CD4-positive, alpha-beta T cell treated with Interleukin-1 beta for 1 hour (primary cell): ENCODE measurements around the gene NANOS2.
A peak's percentile ranks its signal among the peaks of the same experiment; 100 is the strongest.
"Not testable (repeated sequence)": the region's sequence is repeated elsewhere in the genome, so short reads cannot be mapped to it uniquely, and the experiment has no call there.

Experiments used
- DNase-seq, 2 donors: peaks; one replicate each; pipeline ENCODE4 v3.0.0-alpha.2; 2020 to 2022

Gene NANOS2

GRCh38 chr19:45927565-45928261, 13.1 kb upstream of the NANOS2 start:
- peak; percentile 91 to 92 for DNase-seq

- no peak for DNase-seq
These were observed 10.4 kb upstream of the NANOS2 start for GRCh38 chr19:45924891-45925447.

GRCh38 chr19:45922281-45922680, 7.7 kb upstream of the NANOS2 start:
- DNase-seq = no peak

- no peak for DNase-seq
These were observed 5.9 kb upstream of the NANOS2 start for GRCh38 chr19:45920458-45920857.

GRCh38 chr19:45919678-45920077, 5.1 kb upstream of the NANOS2 start:
- DNase-seq = no peak

- no peak for DNase-seq
These were observed 4.1 kb upstream of the NANOS2 start for GRCh38 chr19:45918721-45919120.

GRCh38 chr19:45917421-45918091, 3.0 kb upstream of the NANOS2 start:
- no peak for DNase-seq

GRCh38 chr19:45911291-45911690, 3.3 kb downstream of the NANOS2 start:
- no peak for DNase-seq

GRCh38 chr19:45908956-45909355, 5.6 kb downstream of the NANOS2 start:
- DNase-seq = no peak

GRCh38 chr19:45906221-45906620, 8.4 kb downstream of the NANOS2 start:
- no peak for DNase-seq

GRCh38 chr19:45905011-45905410, 9.6 kb downstream of the NANOS2 start:
- DNase-seq = no peak

GRCh38 chr19:45902651-45903625, 11.6 kb downstream of the NANOS2 start:
- peak; percentile 99 for DNase-seq

GRCh38 chr19:45901912-45902650, 12.5 kb downstream of the NANOS2 start, which contains the start of gene MYPOP:
Gene MYPOP (minus strand): TSS chr19:45902613. CDS start chr19:45901773, 840 bp downstream.
- DNase-seq = no peak

GRCh38 chr19:45901432-45901911, 13.1 kb downstream of the NANOS2 start:
- DNase-seq = peak; percentile 36 to 49

GRCh38 chr19:45900738-45901431, 13.7 kb downstream of the NANOS2 start:
- no peak for DNase-seq

GRCh38 chr19:45899919-45900589, 14.5 kb downstream of the NANOS2 start:
- DNase-seq = no peak

GRCh38 chr19:45899253-45899652, 15.3 kb downstream of the NANOS2 start:
- no peak for DNase-seq

- DNase-seq = no peak
These were observed 17.2 kb downstream of the NANOS2 start for GRCh38 chr19:45897261-45897812.

- DNase-seq = not testable (repeated sequence)
These were observed 18.5 kb downstream of the NANOS2 start for GRCh38 chr19:45895983-45896599.

- DNase-seq = no peak
These were observed 19.0 kb downstream of the NANOS2 start for GRCh38 chr19:45895519-45895972.
